ENCODE data around the gene MFF.

DNA sequence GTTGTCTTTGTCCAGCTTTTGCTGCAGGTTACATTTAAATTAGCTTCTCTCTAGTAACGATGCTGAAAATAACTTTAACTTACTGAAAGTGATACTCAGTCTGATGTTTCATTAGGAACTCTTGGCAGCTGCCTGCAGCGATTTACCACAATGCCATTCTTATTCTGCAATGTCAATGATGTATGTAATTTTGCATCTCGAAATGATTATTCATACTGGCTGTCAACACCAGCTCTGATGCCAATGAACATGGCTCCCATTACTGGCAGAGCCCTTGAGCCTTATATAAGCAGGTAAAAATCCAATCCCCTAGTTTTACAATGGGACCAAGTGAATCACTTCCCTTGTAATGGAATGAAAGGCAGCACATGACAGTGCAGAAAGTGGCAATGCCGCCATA is 16.3 kb upstream of the MFF start:
- TF ChIP-seq CTCF (IDR thresholded peaks at IDR 0.05; ENCODE audit: low read depth, low read length) (no peak), EZH2phosphoT487 (IDR thresholded peaks at IDR 0.05; ENCODE audit: low read depth) (no peak)

All from OCI-LY3 (cell line).